Thyroid gland (tissue), 4 donors: ENCODE results near the gene LYRM9. TPM values are rescaled to one million over a fixed set of nuclear protein-coding genes. Genes with fewer than 3 reads are reported as not detected.

Source experiments
- DNase-seq, 2 donors: peaks; one replicate each; pipeline ENCODE4 v3.0.0-alpha.2; 2019
- H3K27ac ChIP-seq, 3 donors: fragments of 200-600 bp; sonication (generic); 1 replicate in 2 of 3; 2 replicates in 1 of 3; pipeline ENCODE4 v1.5.1; 2016 to 2019; ENCODE audit warnings: mild to moderate bottlenecking in 1 of 3, moderate library complexity in 1 of 3
- H3K27me3 ChIP-seq: fragments of 200-600 bp; sonication (generic); one replicate; pipeline ENCODE4 v1.5.1; 2019
- H3K36me3 ChIP-seq, 2 donors: fragments of 200-600 bp; sonication (generic); one replicate each; pipeline ENCODE4 v1.5.1; 2016 to 2019
- H3K4me1 ChIP-seq, 2 donors: fragments of 200-600 bp; sonication (generic); one replicate each; pipeline ENCODE4 v1.5.1; 2017 to 2019
- H3K4me3 ChIP-seq, 3 donors: fragments of 200-600 bp; sonication (generic); replicated peaks in 1 of 3; 1 replicate in 2 of 3; 2 replicates in 1 of 3; pipeline ENCODE4 v1.5.1; 2016; ENCODE audit warnings: mild to moderate bottlenecking in 1 of 3
- H3K9me3 ChIP-seq: fragments of 200-600 bp; sonication (generic); one replicate; pipeline ENCODE4 v1.5.1; 2017
- POLR2A ChIP-seq, 2 donors: fragments of 450-650 bp; IDR thresholded peaks; one replicate each; pipeline ENCODE4 v1.6.1; 2017; ENCODE audit warnings: antibody characterized with exemption in 2 of 2, mild to moderate bottlenecking in 2 of 2, moderate library complexity in 1 of 2
- WGBS, 2 donors: methylation state at CpG; one replicate each; pipeline ENCODE4 v1.1.5; 2017; 5-methylcytosine and 5-hydroxymethylcytosine counted together
- intact Hi-C: fragments of 100-400 bp; cut with DNase I; formaldehyde crosslinking; loops from one replicate; pipeline ENCODE4 v1.15.1; 2023
- total RNA-seq, 4 donors: library from RNA; depleted of rRNA; stranded (reverse); fragments of >200 nt; gene quantifications; one replicate each; pipeline ENCODE4 v1.2.3, GENCODE V29; 2016
- TF ChIP-seq, protein P1 (sequence below), 6 experiments: fragments of 200-600 bp in 3 of 6; fragments of 450-650 bp in 3 of 6; sonication (generic) in 3 of 6; IDR thresholded peaks; one replicate each; pipeline ENCODE4 v1.5.1; 2016 to 2019; ENCODE audit warnings: antibody characterized with exemption in 6 of 6, mild to moderate bottlenecking in 2 of 6, inconsistent platforms in 1 of 6, moderate library complexity in 1 of 6

Gene LYRM9
- total RNA-seq, 4 donors from 2014 or later = 25.5 to 52.7 (median 46.4) TPM

DNA sequence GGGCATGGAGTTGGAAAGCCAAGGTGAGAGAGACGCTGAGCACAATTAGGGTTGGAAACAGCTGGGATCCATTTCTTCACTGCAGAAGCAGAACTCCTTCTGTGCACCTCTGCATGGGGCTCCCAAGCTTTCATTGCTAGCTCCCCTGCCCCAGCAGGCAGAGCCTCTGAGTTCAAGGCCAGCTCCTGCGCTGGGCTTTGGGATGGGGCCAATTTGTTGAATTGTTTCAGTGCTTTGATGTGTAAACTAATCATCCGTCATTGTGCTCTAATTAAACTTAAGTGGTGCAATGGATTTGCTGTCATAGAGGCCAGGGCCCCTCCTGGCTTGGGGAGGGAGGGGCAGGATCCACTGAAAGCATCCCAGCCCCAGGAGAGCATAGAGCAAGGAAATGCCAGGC is 13.5 kb upstream of the LYRM9 start:
- Histone ChIP-seq H3K4me1 (no peaks in the 10 kb centered on the region), H3K36me3 (no peaks in the 10 kb centered on the region), H3K9me3 (no peaks in the 10 kb centered on the region), H3K27me3 (no peaks in the 10 kb centered on the region), H3K4me3 (no peak overlapping the region), H3K27ac (no peak overlapping the region)
- intact Hi-C loops = no loop called here
- 52 to 61% methylated on average over 3 of the region's 3 CpGs for WGBS, 2 donors
- no peak for DNase-seq
- TF ChIP-seq, protein P1, sequence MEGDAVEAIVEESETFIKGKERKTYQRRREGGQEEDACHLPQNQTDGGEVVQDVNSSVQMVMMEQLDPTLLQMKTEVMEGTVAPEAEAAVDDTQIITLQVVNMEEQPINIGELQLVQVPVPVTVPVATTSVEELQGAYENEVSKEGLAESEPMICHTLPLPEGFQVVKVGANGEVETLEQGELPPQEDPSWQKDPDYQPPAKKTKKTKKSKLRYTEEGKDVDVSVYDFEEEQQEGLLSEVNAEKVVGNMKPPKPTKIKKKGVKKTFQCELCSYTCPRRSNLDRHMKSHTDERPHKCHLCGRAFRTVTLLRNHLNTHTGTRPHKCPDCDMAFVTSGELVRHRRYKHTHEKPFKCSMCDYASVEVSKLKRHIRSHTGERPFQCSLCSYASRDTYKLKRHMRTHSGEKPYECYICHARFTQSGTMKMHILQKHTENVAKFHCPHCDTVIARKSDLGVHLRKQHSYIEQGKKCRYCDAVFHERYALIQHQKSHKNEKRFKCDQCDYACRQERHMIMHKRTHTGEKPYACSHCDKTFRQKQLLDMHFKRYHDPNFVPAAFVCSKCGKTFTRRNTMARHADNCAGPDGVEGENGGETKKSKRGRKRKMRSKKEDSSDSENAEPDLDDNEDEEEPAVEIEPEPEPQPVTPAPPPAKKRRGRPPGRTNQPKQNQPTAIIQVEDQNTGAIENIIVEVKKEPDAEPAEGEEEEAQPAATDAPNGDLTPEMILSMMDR (IDR thresholded peaks at IDR 0.05) = no peak
- TF ChIP-seq POLR2A (IDR thresholded peaks at IDR 0.05) = no peak

DNA sequence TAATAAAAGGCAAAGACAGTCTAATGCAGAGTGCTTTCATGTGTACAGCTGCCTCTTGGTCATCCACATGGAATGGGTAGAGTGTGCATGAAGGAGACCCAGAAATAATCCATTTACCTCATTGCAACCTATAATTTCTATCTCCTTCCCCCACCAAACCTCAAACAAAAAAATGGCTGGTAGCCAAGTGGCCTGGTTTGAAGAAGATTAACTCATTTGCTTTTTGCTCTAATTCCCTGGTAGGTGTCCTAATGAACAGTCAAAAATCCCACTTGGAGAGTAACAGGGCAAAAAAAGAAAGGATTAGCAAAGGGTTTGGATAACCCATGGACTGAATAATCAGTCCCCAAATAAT is 13.0 kb upstream of the LYRM9 start:
- Histone ChIP-seq H3K36me3 (no peaks in the 10 kb centered on the region), H3K4me1 (no peaks in the 10 kb centered on the region), H3K27me3 (no peaks in the 10 kb centered on the region), H3K4me3 (no peak overlapping the region), H3K27ac (no peak overlapping the region), H3K9me3 (no peaks in the 10 kb centered on the region)
- no peak for DNase-seq
- no peak for TF ChIP-seq POLR2A (IDR thresholded peaks at IDR 0.05)
- TF ChIP-seq, protein P1 (IDR thresholded peaks at IDR 0.05) = no peak
- intact Hi-C loops = no loop called here

DNA sequence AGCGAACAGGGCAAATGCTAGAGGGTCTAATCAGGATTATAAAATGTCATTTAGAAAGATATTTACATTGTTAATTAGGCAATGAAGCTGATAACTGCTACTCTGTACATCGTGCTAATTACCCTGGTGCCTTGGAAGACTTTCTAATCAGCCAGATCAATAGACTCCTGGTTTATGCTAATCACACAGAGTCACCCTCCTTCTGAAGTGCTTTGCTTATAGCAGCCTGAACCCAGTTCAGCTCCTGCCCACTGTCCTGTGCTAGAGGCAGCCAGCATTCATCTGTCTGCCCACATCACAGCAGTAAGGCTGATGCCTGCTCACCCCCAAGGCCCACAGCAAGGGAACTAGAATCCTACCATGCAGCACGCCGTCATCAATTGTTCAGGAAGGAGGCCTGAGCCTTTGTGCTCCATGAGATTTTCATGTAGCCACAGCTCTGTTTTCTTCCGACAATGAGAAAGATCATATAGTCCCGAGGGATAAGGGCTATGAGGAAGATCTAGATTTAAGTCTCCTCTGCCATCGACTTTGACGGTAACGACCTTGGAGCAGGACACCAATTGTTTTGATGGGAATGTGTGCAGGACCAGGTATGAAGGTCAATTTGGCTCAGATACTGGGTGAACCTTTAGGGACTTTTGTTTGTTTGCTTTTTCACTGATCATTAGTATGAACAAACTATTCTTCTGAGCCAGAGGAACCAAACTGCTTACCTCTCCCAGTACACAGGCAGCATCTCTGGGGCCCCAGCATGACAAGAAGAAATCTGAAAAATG is 12.5 kb upstream of the LYRM9 start:
- Histone ChIP-seq H3K4me3 (no peak overlapping the region), H3K27ac (no peak overlapping the region), H3K9me3 (no peaks in the 10 kb centered on the region), H3K4me1 (no peaks in the 10 kb centered on the region), H3K27me3 (no peaks in the 10 kb centered on the region), H3K36me3 (no peaks in the 10 kb centered on the region)
- TF ChIP-seq POLR2A (IDR thresholded peaks at IDR 0.05) = no peak
- TF ChIP-seq, protein P1 (IDR thresholded peaks at IDR 0.05) = no peak
- WGBS, 2 donors = 73 to 74% methylated on average over 9 of the region's 9 CpGs
- intact Hi-C loops = no loop called here
- DNase-seq = no peak

DNA sequence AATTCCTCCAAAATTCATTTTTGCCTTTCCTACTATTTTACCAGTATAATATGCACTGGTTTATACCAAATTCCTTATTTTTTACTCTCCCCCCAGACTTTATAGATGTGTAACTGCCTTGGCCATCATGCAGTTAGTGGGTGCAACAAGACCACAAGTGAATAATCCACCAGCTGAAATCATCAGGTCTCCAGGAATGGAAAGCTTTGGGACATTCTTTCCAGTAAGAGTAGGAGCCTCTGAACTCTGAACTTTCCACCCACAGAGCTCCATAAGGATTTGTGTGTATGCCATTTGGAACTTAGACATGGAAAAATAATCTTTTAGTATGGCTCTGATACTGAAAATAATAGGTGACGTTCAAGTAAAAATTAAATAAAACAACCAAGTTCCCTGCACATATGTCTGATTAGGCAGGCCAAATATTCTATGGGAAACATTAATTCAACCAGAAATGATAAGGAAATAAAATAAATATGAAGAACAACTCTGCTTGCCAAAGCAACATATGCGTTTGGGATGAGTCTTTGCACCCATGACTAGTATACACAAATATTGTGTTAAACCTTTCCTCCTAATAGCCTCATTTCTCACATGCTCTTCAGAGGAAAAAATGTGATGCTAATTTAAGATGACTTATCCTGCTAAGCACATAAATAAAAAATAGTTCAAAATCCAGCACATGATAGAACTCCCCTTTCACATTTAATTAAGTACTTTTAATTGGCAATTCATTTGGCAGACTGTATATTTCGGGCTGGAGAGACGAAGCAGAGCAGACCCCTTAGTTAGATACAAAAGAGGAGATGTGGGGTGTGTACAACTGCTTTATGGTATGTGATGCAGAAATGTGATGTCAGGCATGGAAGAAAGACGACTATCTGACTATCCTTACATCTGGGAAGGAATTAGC is 11.6 kb upstream of the LYRM9 start:
- TF ChIP-seq, protein P1 (IDR thresholded peaks at IDR 0.05) = no peak
- TF ChIP-seq POLR2A (IDR thresholded peaks at IDR 0.05) = no peak
- H3K9me3 ChIP-seq = no peaks in the 10 kb centered on the region
- no peak overlapping the region for H3K27ac ChIP-seq
- intact Hi-C loops = no loop called here
- H3K27me3 ChIP-seq = no peaks in the 10 kb centered on the region
- H3K36me3 ChIP-seq = no peaks in the 10 kb centered on the region
- H3K4me1 ChIP-seq = no peaks in the 10 kb centered on the region
- no peak overlapping the region for H3K4me3 ChIP-seq
- DNase-seq = no peak
- WGBS, 2 donors = 74 to 83% methylated on average over 5 of the region's 5 CpGs

DNA sequence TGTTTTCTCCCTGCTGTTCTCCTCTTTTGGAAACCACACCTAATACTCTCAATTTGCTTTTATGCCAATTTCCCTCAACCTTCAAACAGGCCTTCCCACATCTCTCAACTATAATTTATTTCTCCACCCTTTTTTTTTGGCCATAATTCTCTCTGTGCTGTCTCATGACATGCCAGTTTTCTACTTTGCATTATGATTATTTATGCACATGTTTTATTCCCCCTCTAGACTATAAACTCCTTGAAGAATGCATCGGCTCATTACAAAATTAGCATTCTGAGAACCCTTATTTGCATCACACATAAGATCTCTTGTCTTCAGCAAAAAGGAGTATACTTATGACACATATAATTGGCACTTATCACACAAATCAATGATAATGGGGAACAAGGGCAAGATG is 10.9 kb upstream of the LYRM9 start:
- no peak for DNase-seq
- Histone ChIP-seq H3K4me3 (no peak overlapping the region), H3K27me3 (no peaks in the 10 kb centered on the region), H3K27ac (no peak overlapping the region), H3K36me3 (no peaks in the 10 kb centered on the region), H3K4me1 (no peaks in the 10 kb centered on the region), H3K9me3 (no peaks in the 10 kb centered on the region)
- 86 to 92% methylated on average over 1 of the region's 1 CpG for WGBS, 2 donors
- TF ChIP-seq POLR2A (IDR thresholded peaks at IDR 0.05) = no peak
- intact Hi-C loops = no loop called here
